GM19238 (cell line): ENCODE measurements around the gene CREM.
"Not testable (repeated sequence)": the region's sequence is repeated elsewhere in the genome, so short reads cannot be mapped to it uniquely, and the experiment has no call there.

Experiments
- DNase-seq: peaks from one replicate; pipeline ENCODE4 v3.0.0; 2011; ENCODE audit warnings: low spot score; ENCODE audit not compliant: insufficient read length

CREM gene

DNA sequence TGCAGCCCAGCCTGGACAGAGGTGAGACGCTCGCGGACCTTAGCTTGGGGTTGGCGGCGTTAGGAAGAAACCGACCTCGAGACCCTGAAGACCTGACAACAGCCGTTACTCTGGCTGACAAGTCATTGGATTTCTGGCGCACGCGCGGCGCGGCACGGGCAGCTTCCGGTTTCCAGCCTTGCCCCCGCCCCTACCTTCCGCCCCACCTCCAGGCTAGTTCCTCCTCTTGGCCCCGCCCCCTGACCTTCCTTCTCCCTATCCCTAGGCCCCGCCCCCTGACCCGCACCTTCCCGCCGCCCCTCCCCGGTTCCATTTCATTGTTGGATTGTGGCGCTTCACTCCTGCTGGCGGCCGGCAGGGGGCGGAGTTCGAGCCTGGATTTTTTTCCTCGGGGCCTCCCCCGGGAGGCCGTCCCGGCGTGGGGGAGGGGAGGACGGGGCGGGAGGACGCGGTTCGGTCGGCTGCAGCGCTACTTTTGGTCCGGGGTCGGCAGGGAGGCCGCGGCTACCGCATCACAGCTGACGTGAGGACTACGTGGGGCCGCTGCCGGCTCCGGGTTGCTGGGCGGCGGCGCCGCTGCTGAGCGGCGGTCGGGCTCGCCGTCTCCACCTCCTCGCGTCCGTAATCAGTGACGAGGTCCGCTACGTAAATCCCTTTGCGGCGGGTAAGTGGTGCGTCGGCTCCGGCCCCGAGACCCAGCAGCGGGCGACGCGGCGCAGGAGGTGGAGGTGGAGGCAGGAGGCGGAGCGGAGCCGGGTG is at the start of gene CREM:
Gene CREM (plus strand): TSS at position 317 of the 759 bp plus-strand sequence. CDS start 10,990 bp downstream, outside the sequence.
- peak; percentile 84 for DNase-seq

DNA sequence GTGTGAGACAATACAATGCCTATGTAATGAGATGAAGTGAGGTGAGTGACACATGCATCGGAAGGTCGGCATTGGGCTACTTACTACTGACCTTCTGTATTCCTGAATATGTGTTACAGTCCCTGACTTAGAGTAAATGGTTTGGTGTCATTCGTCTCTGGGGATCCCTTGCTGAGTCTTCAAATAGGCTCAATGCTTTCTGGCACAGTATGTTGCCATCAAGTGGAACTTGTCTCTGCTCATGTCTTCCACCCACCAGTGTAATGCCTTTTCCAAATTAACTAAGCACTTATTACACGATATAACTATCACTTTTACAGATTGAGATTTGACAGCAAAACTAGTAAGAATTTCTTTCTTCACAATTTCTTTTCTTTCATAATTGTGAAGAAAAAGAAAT is 47.4 kb upstream of the CREM start:
- DNase-seq, result no peak

GRCh38 chr10:35079763-35080162 is 46.9 kb upstream of the CREM start:
- DNase-seq, result no peak

GRCh38 chr10:35080261-35080660 is 46.4 kb upstream of the CREM start:
- not testable (repeated sequence) for DNase-seq

- DNase-seq, result no peak
These were observed 43.4 kb upstream of the CREM start for GRCh38 chr10:35083242-35083641.

GRCh38 chr10:35089611-35090161 is 37.0 kb upstream of the CREM start:
- DNase-seq, result peak; percentile 31

- peak; percentile 85 for DNase-seq
These were observed 36.3 kb upstream of the CREM start, which contains the start of gene CUL2 for GRCh38 chr10:35090162-35090954. Gene CUL2, minus strand, starts transcription at chr10:35090341. Its CDS starts 19,024 bp downstream, at chr10:35071317.

DNA sequence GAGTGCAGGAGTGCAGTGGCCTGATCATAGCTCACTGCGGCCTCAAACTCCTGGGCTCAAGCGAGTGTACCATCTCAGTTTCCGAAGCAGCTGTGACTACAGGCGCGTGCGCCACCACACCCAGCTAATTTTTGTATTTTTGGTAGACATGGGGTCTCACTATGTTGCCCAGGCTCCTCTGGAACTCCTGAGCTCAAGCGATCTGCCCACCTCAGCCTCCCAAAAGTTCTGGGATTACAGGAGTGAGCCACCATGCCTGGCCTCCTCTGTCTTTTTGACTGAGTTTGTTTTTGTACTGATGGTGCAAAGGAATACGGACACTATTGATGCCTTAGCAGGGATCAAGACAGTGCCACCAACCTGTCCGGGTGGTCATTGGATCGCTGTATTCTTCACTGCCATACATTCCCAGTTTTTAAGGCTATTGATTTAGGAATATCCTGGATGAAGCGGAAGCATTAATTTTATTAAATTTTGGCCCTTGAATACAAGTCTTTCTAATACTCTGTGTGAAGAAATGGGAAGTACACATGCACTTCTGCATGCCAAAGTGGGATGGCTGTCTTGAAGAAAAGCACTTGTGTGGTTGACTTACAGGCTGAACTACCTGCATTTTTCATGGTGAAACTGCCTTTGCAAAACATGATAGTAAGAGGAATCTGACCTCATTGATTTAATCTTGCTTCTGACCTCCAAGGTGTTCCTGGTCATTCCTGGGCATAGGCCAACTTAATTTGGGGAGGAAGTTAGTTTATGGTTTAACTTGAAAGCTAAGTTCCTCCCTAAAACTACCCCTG is 34.5 kb upstream of the CREM start:
- DNase-seq, result no peak

DNA sequence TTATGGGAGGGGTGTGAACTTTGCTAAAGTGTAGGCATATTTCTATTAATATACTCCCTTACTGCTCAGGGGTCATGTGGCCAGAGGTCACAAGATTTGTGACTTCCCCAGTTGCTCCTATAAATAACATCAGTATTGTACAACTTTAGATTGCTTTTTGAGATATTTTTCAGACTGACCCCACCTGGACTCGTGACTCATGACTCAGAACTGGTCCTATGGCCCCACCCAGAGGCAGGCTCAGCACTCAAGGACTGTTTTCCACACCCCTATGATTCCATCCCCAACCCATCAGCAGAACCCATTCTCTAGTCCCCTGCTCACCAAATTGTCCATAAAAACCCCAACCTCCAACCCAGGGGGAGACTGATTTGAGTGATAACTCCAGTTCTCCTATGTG is 33.8 kb upstream of the CREM start:
- no peak for DNase-seq

- DNase-seq, result no peak
These were observed 30.3 kb upstream of the CREM start for GRCh38 chr10:35096312-35096711.

GRCh38 chr10:35097510-35097909 is 29.1 kb upstream of the CREM start:
- no peak for DNase-seq

DNA sequence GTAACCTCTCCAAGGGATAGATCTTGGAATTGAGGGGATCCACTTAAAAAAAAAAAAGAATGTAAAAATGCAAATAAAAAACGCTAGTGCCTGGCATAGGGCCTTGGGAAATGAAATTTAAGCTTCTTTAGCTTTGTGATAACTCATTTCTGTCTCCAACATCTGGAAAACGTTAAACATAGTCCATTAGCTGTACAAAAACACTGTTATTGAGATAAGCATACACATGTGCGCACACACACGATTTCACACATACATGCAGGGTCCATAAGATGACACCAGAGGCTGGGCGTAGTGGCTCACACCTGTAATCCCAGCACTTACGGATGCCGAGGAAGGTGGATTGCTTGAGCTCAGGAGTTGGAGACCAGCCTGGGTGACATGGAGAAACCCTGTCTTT is 22.8 kb upstream of the CREM start:
- DNase-seq, result no peak

DNA sequence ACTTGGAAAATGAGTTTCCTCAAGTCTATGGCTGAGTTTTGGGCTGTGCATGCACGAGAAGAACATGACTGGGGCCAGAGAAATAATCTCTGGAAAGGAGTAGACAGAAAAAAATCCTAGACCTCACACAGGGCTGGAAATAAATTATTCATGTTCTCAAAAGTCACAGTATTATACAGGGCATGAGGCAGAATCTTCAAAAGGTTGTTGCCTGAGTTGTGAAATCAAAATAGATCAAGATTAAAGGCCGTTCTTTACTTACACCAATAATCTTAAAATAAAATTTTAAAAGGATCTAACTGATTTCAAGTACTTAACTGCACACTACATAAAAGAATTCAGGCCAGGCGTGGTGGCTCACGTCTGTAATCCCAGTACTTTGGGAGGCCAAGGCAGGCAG is 14.1 kb upstream of the CREM start:
- no peak for DNase-seq

GRCh38 chr10:35119378-35119777 is 7.3 kb upstream of the CREM start:
- no peak for DNase-seq

DNA sequence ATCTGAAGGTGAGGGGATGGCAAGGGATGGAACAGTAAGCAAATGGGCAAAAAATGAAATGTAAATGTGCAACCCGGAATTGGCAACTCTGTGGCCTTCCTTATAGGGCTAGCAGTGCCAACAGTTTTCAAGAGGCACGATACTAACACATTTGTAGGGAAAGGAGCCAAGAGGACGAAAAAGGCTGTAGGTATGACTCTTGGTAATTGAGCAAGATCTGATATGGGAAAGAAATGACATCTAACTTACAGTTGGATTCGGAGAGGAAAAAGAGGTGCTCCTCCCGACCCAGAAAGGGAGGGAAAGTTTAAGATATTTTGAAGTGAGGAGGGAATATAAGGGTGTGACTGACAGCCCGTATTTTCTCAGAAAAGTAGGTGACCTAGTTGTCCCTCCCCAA is 2.1 kb upstream of the CREM start:
- no peak for DNase-seq

- no peak for DNase-seq
These were observed 550 bp upstream of the CREM start for GRCh38 chr10:35126062-35126529.

DNA sequence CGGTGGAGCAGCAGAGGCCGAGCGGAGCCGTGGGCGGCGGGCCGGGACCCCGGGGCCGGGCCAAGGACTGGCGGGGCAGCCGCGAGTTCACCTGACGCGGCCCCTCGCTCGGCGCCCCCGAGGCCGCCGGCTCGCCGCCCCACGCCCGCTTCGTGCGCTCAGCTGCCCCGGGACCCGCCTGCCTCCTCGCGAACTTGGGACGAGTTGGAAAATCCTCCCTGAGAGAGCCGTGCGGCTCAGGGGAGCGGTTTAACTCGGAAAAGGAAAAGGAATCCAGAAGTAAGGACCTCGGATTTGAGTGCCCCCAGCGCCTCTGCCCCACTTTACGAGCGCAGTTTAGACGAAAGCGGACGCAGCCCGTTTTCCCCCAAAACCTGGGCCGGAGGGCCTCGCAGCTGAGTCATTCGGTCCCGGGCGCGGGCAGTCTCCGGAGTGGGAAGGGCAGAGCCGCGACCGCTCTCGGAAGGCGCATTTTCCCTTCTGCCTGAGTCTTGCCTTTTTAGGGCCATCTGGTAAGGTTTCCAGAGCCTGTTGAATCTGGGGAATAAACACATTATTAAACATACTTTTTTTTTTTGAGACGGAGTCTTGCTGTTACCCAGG is 744 bp downstream of the CREM start:
- DNase-seq, result peak; percentile 28

GRCh38 chr10:35129185-35129674 is 2.6 kb downstream of the CREM start:
- no peak for DNase-seq

GRCh38 chr10:35130663-35131062 is 4.0 kb downstream of the CREM start:
- DNase-seq, result no peak

DNA sequence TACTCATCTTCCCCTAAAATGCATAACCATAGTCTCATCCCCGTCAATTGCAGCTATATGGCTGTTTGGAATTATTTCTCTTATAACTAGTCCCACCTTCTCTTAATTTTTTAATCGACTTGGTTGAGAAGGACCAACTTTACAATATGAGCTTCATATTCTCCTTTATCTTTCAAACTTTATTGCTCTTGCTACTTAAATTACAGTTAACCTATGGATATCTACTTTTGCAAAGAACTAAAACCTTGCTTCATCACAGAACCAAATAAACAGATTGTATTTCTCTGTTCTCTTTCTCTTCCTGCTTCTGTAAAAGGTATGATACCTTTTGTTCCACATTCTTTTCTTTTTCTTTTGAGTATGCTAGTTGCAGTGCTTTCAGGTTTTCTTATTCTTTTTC is 6.1 kb downstream of the CREM start:
- no peak for DNase-seq

- DNase-seq, result no peak
These were observed 6.9 kb downstream of the CREM start for GRCh38 chr10:35133586-35133985.
